Cardiac fibroblast (primary cell): ENCODE results near the gene NR2C2.

ENCODE experiments used
- DNase-seq, 2 donors: peaks; one replicate each; pipeline versions ENCODE4 v3.0.0 to v3.0.0-alpha.2; 2010; ENCODE audit warnings: low read depth in 2 of 2
- H3K4me3 ChIP-seq, 2 donors: replicated peaks in 1 of 2; 1 replicate in 1 of 2; 2 replicates in 1 of 2; pipeline ENCODE4 v1.5.1; 2011; ENCODE audit warnings: low read depth in 2 of 2, low read length in 2 of 2, mild to moderate bottlenecking in 2 of 2, moderate library complexity in 1 of 2
- CTCF ChIP-seq: IDR thresholded peaks from one replicate; pipeline ENCODE4 v1.5.1; 2011; ENCODE audit warnings: low read depth, mild to moderate bottlenecking, low read length, inconsistent platforms

The NR2C2 gene

GRCh38 chr3:15065550-15066007, 118.2 kb downstream of the NR2C2 start:
- TF ChIP-seq CTCF: no peak
- peak overlapping the region; percentile 73 to 95 for H3K4me3 ChIP-seq
- no peak for DNase-seq

DNA sequence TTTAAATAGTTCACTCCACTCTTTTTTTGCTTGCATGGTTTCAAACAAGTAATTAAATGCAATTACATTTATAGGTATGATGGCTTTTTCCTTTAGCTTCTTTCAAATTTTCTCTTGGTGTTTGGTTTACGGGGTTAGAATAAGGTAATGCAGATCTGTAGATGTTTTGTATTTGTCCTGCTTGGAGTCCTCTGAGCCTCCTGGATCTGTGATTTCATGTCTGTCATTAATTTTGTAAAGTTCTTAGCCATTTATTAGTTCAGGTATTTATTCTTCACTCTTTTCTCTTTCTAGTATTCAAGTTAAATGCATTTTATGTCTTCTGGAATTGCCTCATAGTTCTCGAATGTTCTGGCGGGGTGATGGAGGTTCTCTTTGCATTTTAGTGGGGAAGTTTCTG, 119.1 kb downstream of the NR2C2 start:
- no peak for DNase-seq
- no peak for TF ChIP-seq CTCF
- no peak overlapping the region for H3K4me3 ChIP-seq

GRCh38 chr3:15069441-15069840, 122.1 kb downstream of the NR2C2 start:
- no peak overlapping the region for H3K4me3 ChIP-seq
- TF ChIP-seq CTCF: no peak
- no peak for DNase-seq

DNA sequence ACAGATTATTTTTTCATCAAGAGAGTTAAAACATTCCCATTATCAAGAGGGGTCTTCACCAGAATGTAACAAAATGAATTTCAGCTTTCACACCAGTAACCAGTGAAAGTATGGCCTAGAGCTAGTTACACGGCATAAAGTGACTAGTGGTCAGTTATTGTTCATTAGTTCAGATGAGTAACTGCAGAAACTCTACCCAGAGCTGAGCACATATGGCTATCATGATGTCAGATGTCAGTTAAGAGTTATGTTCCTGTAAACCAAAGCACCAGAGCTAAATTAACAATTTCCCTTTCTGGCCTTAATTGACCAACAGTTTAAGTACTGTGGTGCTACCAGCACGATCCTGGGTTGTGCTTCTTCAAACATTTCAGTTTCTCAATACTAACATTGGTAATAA, 124.3 kb downstream of the NR2C2 start:
- no peak overlapping the region for H3K4me3 ChIP-seq
- DNase-seq: no peak
- TF ChIP-seq CTCF: no peak

- TF ChIP-seq CTCF: no peak
- DNase-seq: no peak
- H3K4me3 ChIP-seq: no peak overlapping the region
Measured at GRCh38 chr3:15074500-15074899, 127.1 kb downstream of the NR2C2 start.

- H3K4me3 ChIP-seq: no peak overlapping the region
- DNase-seq: no peak
- TF ChIP-seq CTCF: no peak
Measured at GRCh38 chr3:15079091-15079490, 131.7 kb downstream of the NR2C2 start.

DNA sequence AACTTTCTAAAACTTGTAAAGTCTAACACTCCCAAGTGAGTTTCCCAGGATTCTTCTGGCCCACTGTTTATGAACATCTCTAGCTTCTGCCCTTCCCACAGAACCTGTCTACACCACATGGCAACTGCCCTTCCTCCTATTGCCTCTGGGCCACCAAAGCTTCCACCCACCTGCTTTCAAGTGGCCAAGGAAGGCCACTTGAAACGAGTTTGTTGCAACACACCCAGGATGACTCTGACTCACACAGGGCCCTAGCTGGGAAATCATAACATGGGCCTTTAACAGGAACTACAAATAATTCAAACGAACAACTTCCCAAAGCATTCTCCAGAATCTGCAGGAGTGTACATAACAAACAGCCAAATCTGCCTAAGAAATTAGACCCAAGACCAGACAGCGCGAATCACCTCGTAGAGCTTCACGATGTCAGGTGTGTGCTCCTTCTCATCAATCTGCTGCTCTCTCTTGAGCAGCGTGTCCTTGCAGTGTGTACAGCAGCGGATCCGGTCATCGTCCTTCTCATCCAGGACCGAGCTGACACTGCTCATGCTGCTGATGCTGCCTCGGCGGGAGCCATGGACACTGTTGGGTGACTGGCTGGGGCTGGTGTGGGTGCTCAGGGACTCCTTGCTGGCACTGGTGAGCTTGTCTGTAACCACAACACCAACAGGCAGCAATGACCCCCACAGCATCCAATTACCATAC, 134.7 kb downstream of the NR2C2 start:
- no peak overlapping the region for H3K4me3 ChIP-seq
- DNase-seq: peak in 1 of 2 donors; percentile 52
- TF ChIP-seq CTCF: no peak
